Calu3 (cell line): ENCODE data around the gene ENOX2. TPM values are rescaled to one million over a fixed set of nuclear protein-coding genes. Genes with fewer than 3 reads are reported as not detected.

Source experiments
- BruUV-seq: library from RNA; stranded (reverse); fragments of 400-500 nt; replicated peaks from 2 replicates; lab custom pipeline; 2021; lab: Mats Ljungman, UMichigan
- CTCF ChIA-PET: fragments of 300-600 bp; sonication (Branson Sonifier 250); formaldehyde crosslinking; loops from one replicate; lab custom pipeline; 2022; ENCODE audit warnings: antibody characterized with exemption; lab: Charles Lee
- DNase-seq: peaks from one replicate; pipeline ENCODE4 v3.0.0; 2022
- H3K27ac Mint-ChIP-seq: one replicate; pipeline ENCODE4 v1.8.0; 2022; ENCODE audit warnings: mixed read lengths; ENCODE audit not compliant: unreplicated experiment
- H3K27me3 Mint-ChIP-seq: one replicate; pipeline ENCODE4 v1.8.0; 2022; ENCODE audit warnings: mixed read lengths; ENCODE audit not compliant: unreplicated experiment
- H3K36me3 Mint-ChIP-seq: one replicate; pipeline ENCODE4 v1.8.0; 2022; ENCODE audit warnings: mild to moderate bottlenecking, moderate library complexity, mixed read lengths; ENCODE audit not compliant: insufficient read depth, unreplicated experiment
- H3K4me1 Mint-ChIP-seq: one replicate; pipeline ENCODE4 v1.8.0; 2022; ENCODE audit warnings: mild to moderate bottlenecking, low read depth, mixed read lengths; ENCODE audit not compliant: unreplicated experiment
- H3K4me3 Mint-ChIP-seq: one replicate; pipeline ENCODE4 v1.8.0; 2022; ENCODE audit warnings: mild to moderate bottlenecking, low read depth, moderate library complexity, mixed read lengths; ENCODE audit not compliant: unreplicated experiment
- H3K9me3 Mint-ChIP-seq: one replicate; pipeline ENCODE4 v1.8.0; 2022; ENCODE audit warnings: low read depth, mixed read lengths; ENCODE audit not compliant: unreplicated experiment
- intact Hi-C: fragments of 100-400 bp; cut with micrococcal nuclease; formaldehyde crosslinking; loops from one replicate; pipeline ENCODE4 v1.10.0; 2022; ENCODE audit not compliant: unreplicated experiment
- total RNA-seq: library from RNA; stranded (reverse); gene quantifications from 2 replicates; pipeline ENCODE4 v1.2.3, GENCODE V29; 2022
- TF ChIP-seq, protein P1 (sequence below): fragments of 200-600 bp; IDR thresholded peaks from one replicate; pipeline ENCODE4 v1.8.0; 2022; ENCODE audit warnings: antibody characterized with exemption; ENCODE audit not compliant: unreplicated experiment

ENOX2 gene
- total RNA-seq, 1 experiment from 2014 or later = 23.4 TPM

GRCh38 chrX:130628516-130628915 is 274.5 kb downstream of the ENOX2 start:
- Mint-ChIP-seq H3K27me3 (no peaks in the 10 kb centered on the region), H3K4me1 (no peaks in the 10 kb centered on the region), H3K36me3 (no peaks in the 10 kb centered on the region), H3K9me3 (no peaks in the 10 kb centered on the region), H3K4me3 (no peak overlapping the region), H3K27ac (no peak overlapping the region)
- no peak for DNase-seq
- intact Hi-C loops = no loop called here
- BruUV-seq = no TSS peak
- TF ChIP-seq, protein P1, sequence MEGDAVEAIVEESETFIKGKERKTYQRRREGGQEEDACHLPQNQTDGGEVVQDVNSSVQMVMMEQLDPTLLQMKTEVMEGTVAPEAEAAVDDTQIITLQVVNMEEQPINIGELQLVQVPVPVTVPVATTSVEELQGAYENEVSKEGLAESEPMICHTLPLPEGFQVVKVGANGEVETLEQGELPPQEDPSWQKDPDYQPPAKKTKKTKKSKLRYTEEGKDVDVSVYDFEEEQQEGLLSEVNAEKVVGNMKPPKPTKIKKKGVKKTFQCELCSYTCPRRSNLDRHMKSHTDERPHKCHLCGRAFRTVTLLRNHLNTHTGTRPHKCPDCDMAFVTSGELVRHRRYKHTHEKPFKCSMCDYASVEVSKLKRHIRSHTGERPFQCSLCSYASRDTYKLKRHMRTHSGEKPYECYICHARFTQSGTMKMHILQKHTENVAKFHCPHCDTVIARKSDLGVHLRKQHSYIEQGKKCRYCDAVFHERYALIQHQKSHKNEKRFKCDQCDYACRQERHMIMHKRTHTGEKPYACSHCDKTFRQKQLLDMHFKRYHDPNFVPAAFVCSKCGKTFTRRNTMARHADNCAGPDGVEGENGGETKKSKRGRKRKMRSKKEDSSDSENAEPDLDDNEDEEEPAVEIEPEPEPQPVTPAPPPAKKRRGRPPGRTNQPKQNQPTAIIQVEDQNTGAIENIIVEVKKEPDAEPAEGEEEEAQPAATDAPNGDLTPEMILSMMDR = no peak
- CTCF ChIA-PET = no interaction called here

GRCh38 chrX:130626521-130626920 is 276.5 kb downstream of the ENOX2 start:
- CTCF ChIA-PET = interaction anchor here (0.7 kb wide), 1 partner anchor 114 kb away, joined by 3 read pairs; no protein-coding TSS in a partner anchor
- Mint-ChIP-seq H3K4me1 (no peaks in the 10 kb centered on the region), H3K36me3 (no peaks in the 10 kb centered on the region), H3K4me3 (no peak overlapping the region), H3K9me3 (no peaks in the 10 kb centered on the region), H3K27ac (no peak overlapping the region), H3K27me3 (no peaks in the 10 kb centered on the region)
- TF ChIP-seq, protein P1 = no peak
- intact Hi-C loops = no loop called here
- no TSS peak for BruUV-seq
- no peak for DNase-seq

DNA sequence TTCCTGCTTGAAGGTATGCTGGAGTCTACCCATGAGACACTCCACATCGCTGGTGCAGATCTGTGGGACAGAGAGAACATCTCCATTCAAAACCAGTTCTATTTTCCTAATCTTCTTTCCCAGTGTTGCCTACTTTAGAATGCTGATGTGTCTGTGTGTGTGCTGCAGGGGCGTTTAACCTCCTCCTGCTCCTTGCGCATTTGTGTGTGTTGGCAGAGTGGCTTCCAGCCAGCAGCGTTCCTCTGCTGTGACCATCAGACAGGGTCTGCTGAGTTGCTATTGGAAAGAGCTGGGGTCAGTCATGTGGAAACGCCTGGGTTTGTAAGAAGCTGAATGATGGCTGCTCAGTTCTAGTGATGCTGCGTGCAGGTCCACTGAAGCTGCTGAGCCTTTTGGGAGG is 277.6 kb downstream of the ENOX2 start:
- no peak overlapping the region for H3K27ac Mint-ChIP-seq
- DNase-seq = no peak
- CTCF ChIA-PET = no interaction called here
- TF ChIP-seq, protein P1 = no peak
- no peaks in the 10 kb centered on the region for H3K27me3 Mint-ChIP-seq
- no peaks in the 10 kb centered on the region for H3K4me1 Mint-ChIP-seq
- BruUV-seq = no TSS peak
- intact Hi-C loops = no loop called here
- no peaks in the 10 kb centered on the region for H3K36me3 Mint-ChIP-seq
- no peak overlapping the region for H3K4me3 Mint-ChIP-seq
- no peaks in the 10 kb centered on the region for H3K9me3 Mint-ChIP-seq

DNA sequence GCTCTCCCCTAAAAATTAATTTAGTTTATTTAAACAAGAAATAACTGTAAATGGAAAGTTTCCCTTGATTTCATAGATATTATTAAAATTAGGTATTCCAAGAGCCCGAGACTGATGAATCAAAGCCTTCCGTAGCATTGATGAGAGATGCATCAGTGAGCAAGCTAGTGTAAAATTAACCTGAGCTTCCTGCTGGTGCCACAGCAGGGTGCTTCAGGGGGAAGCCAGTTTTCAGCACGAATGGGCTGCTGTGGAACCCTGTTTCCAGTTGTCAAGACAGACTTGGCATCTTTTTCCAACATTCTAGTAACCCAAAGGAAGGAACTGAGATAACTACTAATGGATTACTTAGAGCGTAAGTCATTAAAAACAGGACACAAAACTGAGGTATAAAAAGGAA is 279.5 kb downstream of the ENOX2 start:
- no peak for DNase-seq
- Mint-ChIP-seq H3K4me3 (no peak overlapping the region), H3K36me3 (no peaks in the 10 kb centered on the region), H3K9me3 (no peaks in the 10 kb centered on the region), H3K4me1 (no peaks in the 10 kb centered on the region), H3K27ac (no peak overlapping the region), H3K27me3 (no peaks in the 10 kb centered on the region)
- TF ChIP-seq, protein P1 = no peak
- intact Hi-C loops = no loop called here
- CTCF ChIA-PET = no interaction called here
- no TSS peak for BruUV-seq
